ENCODE measurements around the gene TSPAN7.

GRCh38 chrX:38561951-38562719 is 793 bp downstream of the TSPAN7 start:
- TF ChIP-seq POLR2A (IDR thresholded peaks at IDR 0.05): no peak
- TF ChIP-seq CTCF (IDR thresholded peaks at IDR 0.05): no peak

All from right lobe of liver (tissue), 4 donors.